Measurements from ENCODE around the gene ICAM2.

DNA sequence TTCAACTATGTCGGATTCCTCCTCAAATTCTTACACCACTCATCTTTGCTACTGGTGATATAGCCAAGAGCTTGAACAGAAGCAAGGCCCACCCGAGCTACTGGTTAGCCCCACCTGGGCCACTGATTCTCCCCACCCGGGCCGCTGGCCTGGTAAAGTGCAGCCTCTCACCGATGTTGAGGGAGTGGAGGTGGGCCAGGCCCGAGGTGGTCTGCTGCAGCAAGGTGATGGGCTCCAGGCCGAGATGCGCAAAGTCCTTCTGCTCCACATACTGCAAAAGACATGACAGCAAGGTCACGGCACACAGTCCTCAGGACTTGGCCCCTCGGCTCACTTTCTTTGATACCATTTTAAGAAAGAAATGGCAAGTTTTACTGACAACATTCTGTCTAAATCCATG is 32.7 kb upstream of the ICAM2 start:
- TF ChIP-seq, protein P1, sequence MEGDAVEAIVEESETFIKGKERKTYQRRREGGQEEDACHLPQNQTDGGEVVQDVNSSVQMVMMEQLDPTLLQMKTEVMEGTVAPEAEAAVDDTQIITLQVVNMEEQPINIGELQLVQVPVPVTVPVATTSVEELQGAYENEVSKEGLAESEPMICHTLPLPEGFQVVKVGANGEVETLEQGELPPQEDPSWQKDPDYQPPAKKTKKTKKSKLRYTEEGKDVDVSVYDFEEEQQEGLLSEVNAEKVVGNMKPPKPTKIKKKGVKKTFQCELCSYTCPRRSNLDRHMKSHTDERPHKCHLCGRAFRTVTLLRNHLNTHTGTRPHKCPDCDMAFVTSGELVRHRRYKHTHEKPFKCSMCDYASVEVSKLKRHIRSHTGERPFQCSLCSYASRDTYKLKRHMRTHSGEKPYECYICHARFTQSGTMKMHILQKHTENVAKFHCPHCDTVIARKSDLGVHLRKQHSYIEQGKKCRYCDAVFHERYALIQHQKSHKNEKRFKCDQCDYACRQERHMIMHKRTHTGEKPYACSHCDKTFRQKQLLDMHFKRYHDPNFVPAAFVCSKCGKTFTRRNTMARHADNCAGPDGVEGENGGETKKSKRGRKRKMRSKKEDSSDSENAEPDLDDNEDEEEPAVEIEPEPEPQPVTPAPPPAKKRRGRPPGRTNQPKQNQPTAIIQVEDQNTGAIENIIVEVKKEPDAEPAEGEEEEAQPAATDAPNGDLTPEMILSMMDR (IDR thresholded peaks at IDR 0.05) = no peak
- TF ChIP-seq POLR2AphosphoS5 (IDR thresholded peaks at IDR 0.05) (no peak), EP300 (IDR thresholded peaks at IDR 0.05) (no peak)

Measured in esophagus muscularis mucosa (tissue), 4 donors.